ENCODE results near the gene P3H1.

The P3H1 gene

GRCh38 chr1:42735056-42735455 lies 31.8 kb downstream of the P3H1 start:
- DNase-seq (ENCODE audit: low read depth in 2 of 2): no peak
- H3K4me3 ChIP-seq (replicated peaks in 1 of 2; ENCODE audit: low read depth in 2 of 2, low read length in 2 of 2): no peak overlapping the region
- no peak for TF ChIP-seq CTCF (IDR thresholded peaks at IDR 0.05; ENCODE audit: low read depth, low read length)

- TF ChIP-seq CTCF (IDR thresholded peaks at IDR 0.05; ENCODE audit: low read depth, low read length): no peak
- H3K4me3 ChIP-seq (replicated peaks in 1 of 2; ENCODE audit: low read depth in 2 of 2, low read length in 2 of 2): no peak overlapping the region
- no peak for DNase-seq (ENCODE audit: low read depth in 2 of 2)
These were observed 32.4 kb downstream of the P3H1 start for GRCh38 chr1:42734201-42735035.

GRCh38 chr1:42733415-42734200 lies 33.2 kb downstream of the P3H1 start:
- no peak for TF ChIP-seq CTCF (IDR thresholded peaks at IDR 0.05; ENCODE audit: low read depth, low read length)
- no peak overlapping the region for H3K4me3 ChIP-seq (replicated peaks in 1 of 2; ENCODE audit: low read depth in 2 of 2, low read length in 2 of 2)
- DNase-seq (ENCODE audit: low read depth in 2 of 2): no peak

GRCh38 chr1:42732126-42732680 lies 34.6 kb downstream of the P3H1 start:
- DNase-seq (ENCODE audit: low read depth in 2 of 2): peak; percentile 24 to 58
- no peak for TF ChIP-seq CTCF (IDR thresholded peaks at IDR 0.05; ENCODE audit: low read depth, low read length)
- H3K4me3 ChIP-seq (replicated peaks in 1 of 2; ENCODE audit: low read depth in 2 of 2, low read length in 2 of 2): no peak overlapping the region

- no peak overlapping the region for H3K4me3 ChIP-seq (replicated peaks in 1 of 2; ENCODE audit: low read depth in 2 of 2, low read length in 2 of 2)
- no peak for TF ChIP-seq CTCF (IDR thresholded peaks at IDR 0.05; ENCODE audit: low read depth, low read length)
- no peak for DNase-seq (ENCODE audit: low read depth in 2 of 2)
These were observed 35.2 kb downstream of the P3H1 start for GRCh38 chr1:42731585-42731984.

GRCh38 chr1:42730988-42731387 lies 35.8 kb downstream of the P3H1 start:
- DNase-seq (ENCODE audit: low read depth in 2 of 2): peak in 1 of 2 donors; percentile 26
- TF ChIP-seq CTCF (IDR thresholded peaks at IDR 0.05; ENCODE audit: low read depth, low read length): no peak
- no peak overlapping the region for H3K4me3 ChIP-seq (replicated peaks in 1 of 2; ENCODE audit: low read depth in 2 of 2, low read length in 2 of 2)
